Progenitor cell of endocrine pancreas (in vitro differentiated cells): ENCODE measurements around the gene IGF1. TPM values are rescaled to one million over a fixed set of nuclear protein-coding genes. Genes with fewer than 3 reads are reported as not detected.
A peak's percentile ranks its signal among the peaks of the same experiment; 100 is the strongest.

Source experiments
- DNase-seq: peaks from one replicate; pipeline ENCODE4 v3.0.0; 2021; ENCODE audit warnings: low spot score; ENCODE audit not compliant: unreplicated experiment
- H3K27ac Mint-ChIP-seq: 2 replicates; pipeline ENCODE4 v1.8.0; 2021; ENCODE audit warnings: mild to moderate bottlenecking, moderate library complexity, mixed read lengths
- H3K27me3 Mint-ChIP-seq: 2 replicates; pipeline ENCODE4 v1.8.0; 2021; ENCODE audit warnings: mixed read lengths
- H3K36me3 Mint-ChIP-seq: 2 replicates; pipeline ENCODE4 v1.8.0; 2022; ENCODE audit warnings: mixed read lengths; ENCODE audit not compliant: insufficient read depth
- H3K4me1 Mint-ChIP-seq: 2 replicates; pipeline ENCODE4 v1.8.0; 2021; ENCODE audit warnings: low read depth, mixed read lengths
- H3K4me3 Mint-ChIP-seq: 2 replicates; pipeline ENCODE4 v1.8.0; 2021; ENCODE audit warnings: low read depth, mild to moderate bottlenecking, moderate library complexity, mixed read lengths
- H3K9me3 Mint-ChIP-seq: 2 replicates; pipeline ENCODE4 v1.8.0; 2021; ENCODE audit warnings: low read depth, mixed read lengths
- total RNA-seq: library from RNA; stranded (reverse); gene quantifications from 2 replicates; pipeline ENCODE4 v1.2.1, GENCODE V29; 2021
- TF ChIP-seq, protein P1 (sequence below): fragments of 200-600 bp; sonication (generic); IDR thresholded peaks from one replicate; pipeline ENCODE4 v1.5.0; 2021; ENCODE audit warnings: antibody characterized with exemption, mild to moderate bottlenecking; ENCODE audit not compliant: unreplicated experiment

The IGF1 gene
- total RNA-seq, 1 donor from 2014 or later: 0.57 TPM

- Mint-ChIP-seq H3K4me1 (peaks cover 2% of the 10 kb centered on the region), H3K36me3 (no peaks in the 10 kb centered on the region), H3K9me3 (peaks cover 16% of the 10 kb centered on the region), H3K27me3 (no peaks in the 10 kb centered on the region), H3K4me3 (no peak overlapping the region), H3K27ac (no peak overlapping the region)
- TF ChIP-seq, protein P1, sequence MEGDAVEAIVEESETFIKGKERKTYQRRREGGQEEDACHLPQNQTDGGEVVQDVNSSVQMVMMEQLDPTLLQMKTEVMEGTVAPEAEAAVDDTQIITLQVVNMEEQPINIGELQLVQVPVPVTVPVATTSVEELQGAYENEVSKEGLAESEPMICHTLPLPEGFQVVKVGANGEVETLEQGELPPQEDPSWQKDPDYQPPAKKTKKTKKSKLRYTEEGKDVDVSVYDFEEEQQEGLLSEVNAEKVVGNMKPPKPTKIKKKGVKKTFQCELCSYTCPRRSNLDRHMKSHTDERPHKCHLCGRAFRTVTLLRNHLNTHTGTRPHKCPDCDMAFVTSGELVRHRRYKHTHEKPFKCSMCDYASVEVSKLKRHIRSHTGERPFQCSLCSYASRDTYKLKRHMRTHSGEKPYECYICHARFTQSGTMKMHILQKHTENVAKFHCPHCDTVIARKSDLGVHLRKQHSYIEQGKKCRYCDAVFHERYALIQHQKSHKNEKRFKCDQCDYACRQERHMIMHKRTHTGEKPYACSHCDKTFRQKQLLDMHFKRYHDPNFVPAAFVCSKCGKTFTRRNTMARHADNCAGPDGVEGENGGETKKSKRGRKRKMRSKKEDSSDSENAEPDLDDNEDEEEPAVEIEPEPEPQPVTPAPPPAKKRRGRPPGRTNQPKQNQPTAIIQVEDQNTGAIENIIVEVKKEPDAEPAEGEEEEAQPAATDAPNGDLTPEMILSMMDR: no peak
- DNase-seq: no peak
Observed at GRCh38 chr12:102487226-102487625, 6.9 kb upstream of the IGF1 start.

DNA sequence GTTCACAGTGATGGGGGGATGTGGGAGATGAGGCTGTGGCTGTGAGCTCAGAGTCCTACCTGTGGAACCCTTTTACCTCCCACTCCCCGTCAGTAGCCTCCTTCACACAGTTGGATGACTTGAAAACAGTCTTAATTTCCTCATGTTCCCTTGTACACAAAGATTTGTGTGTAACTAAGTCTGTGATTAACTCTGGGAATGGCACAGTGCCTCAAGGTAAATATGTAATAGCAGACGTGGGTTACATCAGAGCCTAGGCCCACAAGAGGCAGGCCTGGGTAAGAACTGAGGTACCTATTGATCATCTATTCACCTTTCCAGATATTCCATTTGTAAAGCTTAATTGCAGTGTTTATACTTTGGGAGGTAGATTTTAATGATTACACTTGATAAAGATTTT, 5.8 kb upstream of the IGF1 start:
- Mint-ChIP-seq H3K9me3 (peaks cover 14% of the 10 kb centered on the region), H3K4me3 (no peak overlapping the region), H3K27me3 (no peaks in the 10 kb centered on the region), H3K27ac (no peak overlapping the region), H3K4me1 (peaks cover 3% of the 10 kb centered on the region), H3K36me3 (no peaks in the 10 kb centered on the region)
- DNase-seq: no peak
- TF ChIP-seq, protein P1: no peak

GRCh38 chr12:102484428-102484958, 4.1 kb upstream of the IGF1 start:
- H3K9me3 Mint-ChIP-seq: peaks cover 5% of the 10 kb centered on the region
- TF ChIP-seq, protein P1: peak; percentile 87
- no peak overlapping the region for H3K27ac Mint-ChIP-seq
- H3K4me3 Mint-ChIP-seq: no peak overlapping the region
- H3K27me3 Mint-ChIP-seq: no peaks in the 10 kb centered on the region
- DNase-seq: peak; percentile 16
- H3K4me1 Mint-ChIP-seq: peaks cover 3% of the 10 kb centered on the region
- no peaks in the 10 kb centered on the region for H3K36me3 Mint-ChIP-seq

GRCh38 chr12:102484017-102484416, 3.7 kb upstream of the IGF1 start:
- no peak for DNase-seq
- Mint-ChIP-seq H3K4me3 (no peak overlapping the region), H3K27me3 (no peaks in the 10 kb centered on the region), H3K4me1 (peaks cover 3% of the 10 kb centered on the region), H3K27ac (no peak overlapping the region), H3K9me3 (peaks cover 5% of the 10 kb centered on the region), H3K36me3 (no peaks in the 10 kb centered on the region)
- TF ChIP-seq, protein P1: no peak

GRCh38 chr12:102483466-102483865, 3.1 kb upstream of the IGF1 start:
- TF ChIP-seq, protein P1: no peak
- H3K27ac Mint-ChIP-seq: no peak overlapping the region

More at GRCh38 chr12:102483466-102483865, 3.1 kb upstream of the IGF1 start:
- no peaks in the 10 kb centered on the region for H3K36me3 Mint-ChIP-seq
- DNase-seq: no peak
- peaks cover 5% of the 10 kb centered on the region for H3K9me3 Mint-ChIP-seq
- H3K4me1 Mint-ChIP-seq: peaks cover 3% of the 10 kb centered on the region
- H3K4me3 Mint-ChIP-seq: no peak overlapping the region
- no peaks in the 10 kb centered on the region for H3K27me3 Mint-ChIP-seq
